ENCODE measurements around the gene PTGFR.

PTGFR gene

DNA sequence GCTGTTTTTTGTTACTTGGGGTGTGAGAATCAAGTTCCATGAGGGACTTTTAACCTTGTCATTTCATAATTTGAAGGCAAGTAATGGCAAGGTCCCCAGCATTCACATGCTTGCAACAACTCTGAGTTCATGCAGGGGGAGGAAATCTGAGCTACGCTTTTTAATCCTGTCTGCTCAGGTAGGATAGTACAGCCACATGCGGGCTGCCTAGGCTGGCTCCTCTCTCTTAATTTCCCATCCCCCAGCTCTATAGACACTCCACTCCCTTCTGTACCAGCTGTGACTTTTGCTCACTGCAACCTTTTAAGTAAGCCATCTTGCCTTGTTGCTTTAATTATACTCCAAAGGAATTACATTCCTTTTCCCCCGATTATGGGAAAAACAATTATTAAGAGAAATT, 30.1 kb downstream of the PTGFR start:
- DNase-seq = no peak

DNA sequence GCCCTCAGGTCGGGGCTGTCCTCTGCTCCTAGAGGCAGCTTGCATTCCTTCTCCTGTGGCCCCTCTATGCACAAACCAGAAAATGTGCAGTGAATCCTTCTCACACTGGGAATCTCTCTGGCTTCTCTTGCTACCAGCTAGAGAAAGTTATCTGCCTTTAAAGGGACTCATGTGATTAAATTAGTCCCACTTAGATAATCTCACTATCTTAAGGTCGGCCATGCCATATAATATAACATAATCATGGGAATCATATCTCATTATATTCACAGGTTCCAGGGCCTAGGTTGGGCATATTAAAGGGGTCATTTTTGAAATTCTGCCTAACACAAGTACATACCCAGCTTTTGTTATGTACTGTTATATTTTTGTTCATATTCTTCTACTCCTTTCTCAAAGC, 31.4 kb downstream of the PTGFR start:
- no peak for DNase-seq

DNA sequence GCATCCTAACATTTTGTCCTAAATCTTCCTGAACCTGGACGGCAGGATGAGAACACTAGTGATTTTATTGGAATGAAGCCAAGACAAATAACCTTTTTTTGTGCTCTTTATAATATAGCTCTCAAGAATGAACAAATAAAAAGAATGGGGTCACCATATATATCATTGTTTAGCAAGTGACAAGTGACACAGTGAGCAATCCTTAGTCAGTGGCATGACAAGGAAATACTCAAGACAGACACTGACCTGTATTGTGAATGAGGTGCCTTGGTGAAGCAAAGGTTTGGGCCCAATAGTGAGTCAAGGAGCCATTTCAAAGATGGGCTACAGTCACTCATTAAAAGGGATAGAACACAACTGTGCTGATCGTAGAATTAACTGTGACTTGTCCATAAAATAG, 35.7 kb downstream of the PTGFR start:
- DNase-seq = no peak

DNA sequence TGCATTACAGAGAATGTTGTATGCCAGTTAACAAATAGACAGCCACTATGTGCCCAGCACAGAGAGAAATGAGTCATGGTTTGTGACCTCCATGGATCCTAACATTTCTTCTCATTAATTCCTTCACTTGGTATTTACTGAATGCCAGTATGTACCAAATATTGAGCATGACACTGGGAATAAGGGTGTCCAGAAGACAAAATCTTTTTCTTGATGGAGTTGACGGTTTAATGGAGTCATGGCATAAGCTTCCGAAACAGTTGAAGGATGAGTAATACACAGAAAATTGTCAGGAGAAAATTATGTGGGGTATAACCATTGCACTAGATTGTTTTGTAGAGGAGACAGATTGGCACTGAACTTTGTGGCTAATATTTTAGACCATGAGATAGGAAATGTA, 36.9 kb downstream of the PTGFR start:
- peak; percentile 23 for DNase-seq

DNA sequence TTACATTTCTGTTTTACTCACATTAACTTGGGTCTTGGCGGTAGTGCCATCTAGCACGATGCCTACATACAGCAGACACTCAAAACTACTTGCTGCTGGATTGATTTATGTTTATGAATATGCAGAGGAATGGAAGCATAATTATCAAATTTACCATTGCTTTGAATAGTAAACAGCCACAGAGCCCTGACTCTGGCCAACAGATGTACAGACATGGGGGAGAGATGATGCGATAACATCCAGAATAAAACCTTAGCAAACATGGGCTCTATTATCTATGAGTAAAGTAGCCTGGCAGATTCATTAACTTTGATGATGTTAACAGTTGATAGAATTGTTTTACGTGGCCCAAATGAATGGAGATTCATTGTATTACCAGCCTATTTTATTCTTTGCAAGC, 42.8 kb downstream of the PTGFR start:
- DNase-seq = no peak

DNA sequence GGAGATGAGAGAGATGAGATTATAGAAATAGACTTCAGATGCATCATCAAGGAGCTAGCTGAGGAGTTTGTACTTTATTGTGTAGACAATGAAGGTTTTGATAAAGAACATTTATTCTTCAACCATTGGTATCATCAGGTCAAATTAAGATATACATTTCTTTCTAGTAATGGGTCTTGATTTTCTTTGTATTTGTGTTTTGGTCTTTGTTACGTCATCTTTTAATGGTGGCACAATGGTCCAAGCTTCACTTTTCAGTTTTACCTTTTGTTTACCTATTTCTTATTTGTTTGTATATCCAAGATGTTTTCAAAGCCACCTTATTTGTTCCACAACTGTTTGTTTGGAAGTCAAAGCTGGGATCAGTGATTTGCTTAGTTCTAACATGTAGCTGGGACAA, 44.5 kb downstream of the PTGFR start:
- DNase-seq = no peak

DNA sequence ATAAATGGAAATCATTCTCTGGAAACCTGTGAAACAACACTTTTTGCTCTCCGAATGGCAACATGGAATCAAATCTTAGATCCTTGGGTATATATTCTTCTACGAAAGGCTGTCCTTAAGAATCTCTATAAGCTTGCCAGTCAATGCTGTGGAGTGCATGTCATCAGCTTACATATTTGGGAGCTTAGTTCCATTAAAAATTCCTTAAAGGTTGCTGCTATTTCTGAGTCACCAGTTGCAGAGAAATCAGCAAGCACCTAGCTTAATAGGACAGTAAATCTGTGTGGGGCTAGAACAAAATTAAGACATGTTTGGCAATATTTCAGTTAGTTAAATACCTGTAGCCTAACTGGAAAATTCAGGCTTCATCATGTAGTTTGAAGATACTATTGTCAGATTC, 45.7 kb downstream of the PTGFR start:
- peak; percentile 56 for DNase-seq

DNA sequence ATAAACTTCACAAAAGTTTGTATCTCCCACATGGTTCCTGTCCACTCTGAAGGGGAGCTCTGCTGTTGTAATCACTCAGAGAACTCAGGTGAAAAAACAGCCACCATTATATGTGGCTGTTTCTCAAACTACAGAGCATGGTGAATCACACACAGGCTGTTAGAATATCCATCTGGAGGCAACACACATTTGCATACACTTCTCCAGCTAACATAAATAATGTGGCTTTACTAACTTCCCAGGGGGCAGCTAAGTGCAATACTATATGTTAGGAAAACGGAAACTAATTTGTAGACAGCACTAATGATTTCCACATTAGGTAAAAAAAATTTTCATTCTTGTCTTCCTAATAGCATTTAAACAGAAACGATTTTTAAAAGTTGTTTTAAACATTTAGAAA, 49.3 kb downstream of the PTGFR start:
- peak; percentile 23 for DNase-seq

DNA sequence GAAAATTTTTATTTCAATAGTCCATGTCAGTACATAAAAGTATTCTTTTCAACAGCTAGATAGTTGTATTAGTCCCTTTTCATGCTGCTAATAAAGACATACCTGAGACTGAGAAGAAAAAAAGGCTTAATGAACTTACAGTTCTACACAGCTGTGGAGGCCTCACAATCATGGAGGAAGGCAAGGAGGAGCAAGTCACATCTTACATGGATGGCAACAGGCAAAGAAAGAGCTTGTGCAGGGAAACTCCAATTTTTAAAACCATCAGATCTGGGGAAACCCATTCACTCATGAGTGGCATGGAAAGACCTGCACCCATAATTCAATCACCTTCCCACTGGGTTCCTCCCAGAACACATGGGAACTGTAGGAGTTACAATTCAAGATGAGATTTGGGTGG, 50.7 kb downstream of the PTGFR start:
- DNase-seq = no peak

DNA sequence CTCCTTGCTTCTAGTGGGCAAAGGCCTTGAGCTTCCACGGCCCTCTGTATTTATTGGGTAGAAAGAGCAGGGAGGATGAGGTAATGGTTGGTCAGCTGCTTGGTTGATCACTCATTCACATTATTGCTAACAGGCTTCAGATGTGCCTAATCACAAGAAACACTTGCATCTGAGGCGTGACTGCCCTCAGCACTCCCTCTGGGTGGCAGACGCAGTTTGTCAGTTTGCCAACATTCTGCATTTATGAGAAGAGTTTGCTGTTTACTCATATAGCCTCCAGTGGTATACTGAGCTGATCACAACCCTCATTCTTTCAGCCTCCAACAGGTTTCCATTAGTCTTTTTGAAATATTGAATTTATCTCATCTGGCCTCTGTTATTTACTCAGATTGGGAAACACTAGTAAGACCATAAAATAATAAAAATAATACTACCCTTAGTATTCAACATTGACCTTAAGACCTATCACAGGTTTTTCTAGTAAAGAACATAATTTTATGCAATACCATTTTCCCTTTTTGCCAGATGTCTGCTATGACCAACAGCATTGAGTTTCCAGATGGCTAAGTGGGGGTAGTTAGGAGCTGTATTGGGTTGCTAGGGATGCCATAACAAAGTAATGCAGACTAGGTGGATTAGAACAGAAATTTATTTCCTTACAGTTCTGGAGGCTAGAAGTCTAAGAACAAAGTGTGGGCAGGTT, 53.3 kb downstream of the PTGFR start:
- DNase-seq = no peak

DNA sequence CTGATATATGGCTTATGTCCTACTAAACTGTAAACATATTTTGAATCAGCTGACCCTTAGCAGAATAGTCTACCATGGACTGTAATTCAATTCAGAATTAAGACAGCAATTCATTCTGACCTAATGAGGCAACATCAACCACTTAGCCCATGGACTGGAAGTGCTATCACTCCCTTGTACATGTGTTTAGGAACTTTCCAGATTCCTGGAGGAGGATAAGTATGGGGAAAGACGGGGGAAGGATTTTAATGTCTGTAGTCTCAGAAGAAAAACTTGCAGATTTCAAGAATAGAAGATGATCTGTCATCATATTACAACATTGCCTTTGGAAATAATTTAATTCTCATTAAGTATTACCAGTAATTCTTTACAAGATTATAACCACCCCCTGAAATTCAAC, 56.3 kb downstream of the PTGFR start:
- no peak for DNase-seq

DNA sequence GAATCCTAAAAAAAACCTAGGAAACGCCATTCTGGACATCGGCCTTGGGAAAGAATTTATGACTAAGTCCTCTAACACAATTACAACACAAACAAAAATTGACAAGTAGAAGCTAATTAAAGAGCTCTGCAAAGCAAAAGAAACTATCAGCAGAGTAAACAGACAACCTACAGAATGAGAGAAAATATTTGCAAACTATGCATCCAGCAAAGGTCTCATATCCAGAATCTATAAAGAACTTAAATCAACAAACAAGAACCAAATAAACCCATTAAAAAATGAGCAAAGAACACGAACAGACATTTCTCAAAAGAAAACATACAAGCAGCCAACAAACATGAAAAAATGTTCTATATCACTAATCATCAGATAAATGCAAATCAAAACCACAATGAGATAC, 58.6 kb downstream of the PTGFR start:
- DNase-seq = no peak

DNA sequence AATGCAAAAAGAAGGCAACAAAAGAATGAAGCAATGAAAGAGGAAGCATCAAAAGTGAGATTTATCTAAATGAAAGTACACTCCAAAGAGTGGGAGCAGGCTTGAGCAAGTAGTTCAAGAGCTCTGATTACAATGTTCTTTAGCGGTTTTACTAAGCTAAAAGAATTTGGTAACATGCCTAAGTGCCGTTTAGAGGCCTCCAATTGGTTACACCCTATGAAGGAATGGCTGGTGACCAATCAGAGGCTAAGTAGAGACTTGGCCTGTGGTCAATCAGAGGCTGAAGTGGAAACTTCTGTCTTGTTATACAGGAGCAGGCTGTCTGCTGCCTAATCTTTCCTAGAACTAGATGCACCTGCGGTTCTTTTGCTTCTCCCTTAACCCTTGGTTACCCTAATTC, 59.1 kb downstream of the PTGFR start:
- no peak for DNase-seq

DNA sequence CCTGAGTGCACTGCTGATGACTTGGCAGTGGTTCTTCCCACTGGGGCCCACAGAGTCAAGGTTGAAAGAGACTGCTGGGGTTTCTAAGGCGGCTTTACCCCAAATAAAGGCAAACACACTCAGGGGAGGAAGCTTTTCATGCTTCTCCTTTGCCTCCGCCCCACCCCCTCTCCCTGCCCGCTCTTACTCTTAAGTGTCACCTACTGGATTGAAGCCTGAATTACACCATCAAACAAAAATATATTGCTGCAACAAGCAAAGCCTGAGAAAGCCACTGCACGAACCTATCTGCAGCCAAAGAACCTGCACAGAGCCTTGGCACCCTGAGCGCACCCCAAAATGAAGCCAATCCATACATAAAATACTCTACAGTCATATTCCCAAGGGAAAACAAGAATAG, 63.1 kb downstream of the PTGFR start:
- DNase-seq = no peak

DNA sequence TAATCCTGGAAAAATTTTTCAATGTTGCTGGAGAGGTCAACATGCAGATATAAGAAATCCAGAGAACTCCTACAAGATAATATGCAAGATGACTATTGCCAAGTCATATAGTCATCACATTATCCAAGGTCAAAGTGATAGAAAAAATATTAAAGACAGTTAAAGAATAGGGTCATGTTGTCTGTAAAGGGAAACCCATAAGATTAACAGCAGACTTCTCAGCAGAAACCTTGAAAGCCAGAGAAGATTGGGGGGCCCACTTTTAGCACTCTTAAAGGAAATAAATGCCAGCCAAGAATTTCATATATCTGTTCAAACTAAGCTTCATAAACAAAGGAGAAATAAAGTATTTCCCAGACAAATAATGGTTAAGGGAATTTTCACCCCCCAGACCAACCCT, 64.1 kb downstream of the PTGFR start:
- no peak for DNase-seq

DNA sequence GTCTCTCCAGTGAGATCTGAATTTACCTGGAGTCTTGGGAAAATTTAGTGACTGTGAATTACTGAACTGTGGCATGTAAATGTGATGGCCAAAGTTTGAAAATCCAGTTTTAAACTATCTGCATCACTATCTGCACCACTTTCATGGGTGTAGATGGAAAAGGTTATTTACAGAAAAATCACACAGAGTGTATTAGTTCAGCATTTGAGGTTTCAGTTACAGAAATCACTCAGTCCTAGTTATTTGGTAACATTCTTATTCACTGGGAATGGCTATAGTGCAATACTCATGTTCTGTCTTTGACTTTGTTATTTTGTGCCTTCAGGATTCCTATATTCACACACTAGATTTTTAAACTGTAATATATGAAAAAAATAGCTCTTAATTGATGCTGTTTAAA, 68.9 kb downstream of the PTGFR start:
- no peak for DNase-seq

DNA sequence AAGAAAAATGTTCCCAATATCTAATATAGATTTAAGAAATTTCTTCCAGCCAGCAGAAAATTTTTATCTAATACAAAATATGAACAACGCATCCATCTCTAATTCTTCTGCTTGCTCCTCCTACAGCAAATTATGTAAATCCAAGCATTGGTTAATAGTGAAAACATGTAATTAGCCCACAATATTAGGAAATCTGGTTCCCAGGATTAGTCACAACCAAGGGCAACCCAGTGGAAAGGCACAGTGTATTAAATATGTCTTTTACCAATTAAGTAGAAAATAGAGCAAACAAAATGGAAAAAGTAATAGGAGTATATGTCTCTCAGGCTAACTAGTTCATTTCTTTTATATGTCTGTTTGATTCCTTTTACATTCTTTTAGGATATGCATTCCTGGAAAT, 70.0 kb downstream of the PTGFR start:
- DNase-seq = no peak

DNA sequence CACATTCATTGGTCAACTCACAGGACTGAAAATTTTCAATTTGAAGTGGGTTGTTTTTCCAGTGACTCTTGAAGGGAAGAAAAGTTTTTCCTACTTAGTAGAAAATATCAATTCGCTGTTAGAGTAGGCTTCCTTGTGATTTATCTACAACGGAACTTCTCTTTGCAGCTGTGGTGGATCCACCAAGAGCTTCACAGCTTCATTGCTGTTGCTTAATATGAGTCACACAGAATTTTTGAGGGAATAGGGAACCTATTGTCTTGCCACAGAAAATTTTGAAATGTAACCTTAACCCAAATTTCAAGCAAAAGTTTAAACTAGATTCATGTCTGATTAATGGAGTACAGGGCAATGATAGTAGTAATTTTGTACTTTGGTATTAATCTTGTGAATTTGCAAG, 71.1 kb downstream of the PTGFR start:
- no peak for DNase-seq

DNA sequence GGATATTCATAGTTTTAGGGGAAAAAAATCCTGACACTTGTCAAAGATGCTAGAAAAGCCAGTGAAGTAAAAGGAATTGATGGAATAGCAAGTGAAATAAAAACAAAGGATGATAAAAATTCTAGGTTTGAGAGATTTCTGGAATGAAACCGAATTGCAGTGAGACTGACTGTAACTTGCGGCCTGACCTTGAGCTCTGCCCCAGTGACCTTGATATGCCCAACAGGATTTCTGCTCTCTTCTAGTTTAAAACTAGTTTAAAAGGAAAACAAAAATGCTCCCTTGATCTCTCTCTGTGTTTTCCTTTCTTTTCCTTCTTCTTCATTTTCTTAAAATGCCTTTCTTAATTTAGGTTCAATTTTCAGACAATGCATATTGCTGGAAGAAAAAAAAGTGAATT, 74.6 kb downstream of the PTGFR start:
- no peak for DNase-seq

DNA sequence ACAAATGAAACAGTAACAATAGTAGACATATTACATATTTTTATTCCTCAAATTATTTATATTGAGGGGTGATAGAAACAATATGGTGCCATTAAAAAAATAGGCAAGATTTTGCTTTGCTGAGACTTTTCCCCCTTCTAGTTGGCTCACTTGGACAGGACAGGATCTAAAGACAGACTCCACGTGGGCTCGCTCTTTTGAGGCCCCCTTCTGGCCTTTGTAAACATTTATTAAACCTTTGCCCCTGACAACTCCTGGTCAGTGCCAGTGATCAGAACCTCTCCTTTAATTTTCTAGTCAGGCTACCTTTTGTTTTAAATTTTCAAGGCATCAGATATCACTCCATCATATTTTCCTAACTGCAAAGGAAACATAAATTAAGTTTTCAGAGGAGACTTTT, 79.8 kb downstream of the PTGFR start:
- no peak for DNase-seq

DNA sequence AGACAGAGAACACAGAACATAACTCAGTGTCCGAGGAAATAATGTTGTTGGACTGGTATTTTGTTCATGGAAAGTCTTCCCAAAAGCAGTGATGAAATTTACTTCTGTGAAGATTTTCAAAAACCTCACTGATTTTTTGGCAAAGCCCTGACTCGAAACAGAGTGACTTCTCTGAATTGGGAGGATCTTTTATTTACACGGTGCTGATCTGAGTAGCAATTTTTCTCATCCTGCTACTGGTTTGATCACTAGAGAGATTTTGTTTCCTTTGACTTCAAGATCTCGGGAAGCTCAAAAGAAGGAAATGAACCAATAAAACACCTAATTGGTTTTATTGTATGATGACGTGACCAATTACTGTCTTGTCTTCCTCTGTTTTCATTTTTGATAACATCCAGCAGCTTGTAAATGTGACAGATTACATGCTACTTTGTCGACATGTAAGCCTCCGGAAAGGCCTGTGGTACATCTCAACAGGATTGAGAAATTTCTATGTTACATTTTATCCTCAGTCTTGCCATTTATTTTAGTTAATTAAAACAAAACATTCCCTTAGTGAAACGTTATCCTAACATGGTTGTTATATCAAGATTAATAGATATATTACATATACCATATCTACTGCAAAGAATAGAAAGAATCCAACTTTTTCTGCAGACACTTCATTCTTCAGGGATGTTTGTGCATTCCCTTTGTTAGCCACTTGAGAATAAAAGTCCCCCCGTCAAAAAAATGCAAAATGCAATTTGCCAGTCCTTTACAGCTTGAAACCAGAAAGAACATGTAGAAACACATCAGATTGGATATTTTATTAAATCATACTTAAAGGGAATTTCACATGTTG, 86.7 kb downstream of the PTGFR start:
- no peak for DNase-seq

DNA sequence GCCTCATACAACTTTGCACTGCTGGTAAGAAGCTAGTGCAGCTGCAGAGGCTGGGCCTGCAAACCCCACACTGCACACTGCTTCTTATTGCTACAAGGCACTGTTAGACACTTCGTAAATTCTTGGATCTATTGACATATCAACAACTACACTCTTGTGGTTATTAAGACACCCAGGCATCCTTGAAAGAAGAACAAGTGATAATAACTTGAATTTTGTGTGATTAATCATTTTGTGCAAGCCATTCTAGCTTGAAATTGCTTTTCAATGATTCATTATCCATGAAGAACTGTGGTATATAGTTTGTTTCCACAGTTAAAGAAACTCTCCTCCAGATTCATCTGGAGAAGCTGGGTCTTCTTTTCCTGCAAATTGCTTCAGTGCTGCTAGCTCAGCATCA, 95.8 kb downstream of the PTGFR start:
- peak; percentile 74 for DNase-seq

DNA sequence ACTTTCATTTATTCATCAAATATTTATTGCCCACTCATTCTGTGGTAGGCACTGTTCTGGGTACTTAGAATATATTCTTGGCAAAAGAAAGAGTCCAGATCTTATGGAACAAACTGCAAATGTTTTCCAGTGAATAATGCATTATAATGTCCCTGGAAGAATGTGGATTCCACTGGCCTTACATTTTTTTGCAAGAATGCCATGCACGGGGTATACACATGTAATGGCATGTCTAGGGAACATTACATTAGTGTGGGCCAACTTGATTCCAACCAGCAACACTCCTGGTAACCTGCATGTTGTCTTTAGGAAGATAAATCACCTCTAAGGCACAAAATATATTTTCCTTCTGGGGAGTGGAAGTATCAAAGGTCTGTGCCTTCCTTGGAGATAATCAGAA, 96.4 kb downstream of the PTGFR start:
- DNase-seq = peak; percentile 27

All from fibroblast of skin of back (primary cell).